HEK293T (cell line): Measurements from ENCODE around the gene MCM5.

Source experiments
- ARNT ChIP-seq: fragments of 450-650 bp; IDR thresholded peaks from 2 replicates; pipeline ENCODE4 v1.6.1; 2017; ENCODE audit warnings: mild to moderate bottlenecking
- FOXK2 ChIP-seq: fragments of 450-650 bp; IDR thresholded peaks from 2 replicates; pipeline ENCODE4 v1.6.1; 2016; ENCODE audit warnings: mild to moderate bottlenecking
- SP1 ChIP-seq: fragments of 450-650 bp; IDR thresholded peaks from 2 replicates; pipeline ENCODE4 v1.6.1; 2017
- TARDBP ChIP-seq: fragments of 450-650 bp; IDR thresholded peaks from 2 replicates; pipeline ENCODE4 v1.6.1; 2016

DNA sequence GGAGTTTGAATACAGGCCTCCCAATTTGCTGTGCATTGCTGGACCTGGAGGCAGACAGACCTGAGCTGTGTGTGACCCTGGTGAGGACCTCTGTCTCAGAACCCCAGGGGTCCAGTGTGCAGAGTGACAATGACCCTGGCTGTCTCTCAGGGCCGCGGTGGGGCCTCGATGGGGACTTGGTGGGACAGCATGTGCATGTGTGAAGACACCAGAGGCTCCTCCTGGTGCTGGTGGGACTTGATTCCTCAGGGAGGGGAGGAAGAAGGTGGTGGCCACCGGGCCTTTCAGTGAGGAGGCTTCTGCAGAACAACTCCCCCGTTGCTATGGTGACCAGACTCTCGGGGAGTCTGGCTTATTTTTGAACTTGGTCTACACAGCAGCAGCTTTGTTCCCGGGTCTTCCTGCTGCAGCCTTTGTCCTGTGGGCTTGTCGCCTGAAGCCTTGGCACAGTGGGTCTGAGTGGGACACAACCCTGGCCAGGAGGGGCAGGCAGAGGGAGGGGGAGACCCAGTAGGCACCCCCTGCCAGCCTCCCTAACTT is 35.3 kb downstream of the MCM5 start:
- TF ChIP-seq FOXK2 (no peak), SP1 (no peak), ARNT (no peak), TARDBP (no peak)
